Mucosa of stomach (tissue), 1 donor: ENCODE data around the gene CHAT.

Experiments
- H3K27me3 ChIP-seq: one replicate; pipeline ENCODE4 v1.7.0; 2013; ENCODE audit warnings: mild to moderate bottlenecking, low read length; ENCODE audit not compliant: control insufficient read depth, insufficient read depth
- H3K36me3 ChIP-seq: one replicate; pipeline ENCODE4 v1.7.0; 2013; ENCODE audit warnings: low read length; ENCODE audit not compliant: control insufficient read depth, insufficient read depth
- H3K4me1 ChIP-seq: one replicate; pipeline ENCODE4 v1.7.0; 2013; ENCODE audit warnings: mild to moderate bottlenecking, low read length; ENCODE audit not compliant: control insufficient read depth, insufficient read depth
- H3K4me3 ChIP-seq: one replicate; pipeline ENCODE4 v1.7.0; 2013; ENCODE audit warnings: low read length
- H3K9ac ChIP-seq: one replicate; pipeline ENCODE4 v1.7.0; 2013; ENCODE audit warnings: mild to moderate bottlenecking, low read length, moderate library complexity
- H3K9me3 ChIP-seq: one replicate; pipeline ENCODE4 v1.7.0; 2013; ENCODE audit warnings: mild to moderate bottlenecking, low read length, moderate library complexity; ENCODE audit not compliant: control insufficient read depth
- donor health status: Pancreatic carcinoma.

The CHAT gene

DNA sequence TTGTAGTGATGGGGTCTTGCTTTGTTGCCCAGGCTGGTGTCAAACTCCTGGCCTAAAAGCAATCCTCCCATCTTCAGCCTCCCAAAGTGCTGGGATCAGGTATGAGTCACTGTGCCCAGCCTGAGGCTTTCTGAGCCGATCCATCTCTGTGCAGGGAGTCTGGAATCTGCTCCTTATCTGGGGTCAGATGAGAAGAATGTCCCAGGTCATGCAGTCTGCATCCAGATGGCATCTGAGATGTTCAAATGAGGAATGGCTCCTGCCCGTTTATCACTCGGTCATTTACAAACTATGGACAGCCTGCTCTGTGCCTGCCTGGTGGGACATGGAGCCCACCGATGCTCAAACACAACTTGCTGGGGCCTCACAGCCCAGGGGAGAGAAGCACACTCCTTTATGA, 14.9 kb upstream of the CHAT start:
- no peaks in the 10 kb centered on the region for H3K36me3 ChIP-seq
- no peaks in the 10 kb centered on the region for H3K27me3 ChIP-seq
- H3K9me3 ChIP-seq: no peaks in the 10 kb centered on the region
- no peak overlapping the region for H3K9ac ChIP-seq
- H3K4me1 ChIP-seq: no peaks in the 10 kb centered on the region
- no peak overlapping the region for H3K4me3 ChIP-seq

DNA sequence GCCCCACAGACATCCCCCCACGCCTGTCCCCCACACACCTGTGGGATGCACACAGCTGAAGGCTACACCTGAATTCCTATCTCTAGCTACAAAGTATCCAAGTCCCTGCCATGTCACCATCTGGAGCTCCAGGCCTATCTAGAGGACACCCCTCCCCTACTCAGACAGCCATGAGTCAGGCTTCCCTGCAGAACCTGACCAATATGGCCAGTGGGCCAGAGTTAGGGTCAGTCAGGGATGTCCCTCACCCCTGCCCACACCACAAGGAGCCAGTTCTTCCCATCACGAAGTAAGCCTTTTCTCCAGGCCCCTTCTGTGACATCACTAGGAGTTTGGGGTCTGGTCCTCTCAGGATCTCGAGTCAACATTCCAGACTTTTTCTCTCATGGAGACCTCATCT, 14.3 kb upstream of the CHAT start:
- Histone ChIP-seq H3K36me3 (no peaks in the 10 kb centered on the region), H3K9ac (no peak overlapping the region), H3K9me3 (no peaks in the 10 kb centered on the region), H3K27me3 (no peaks in the 10 kb centered on the region), H3K4me1 (no peaks in the 10 kb centered on the region), H3K4me3 (no peak overlapping the region)

DNA sequence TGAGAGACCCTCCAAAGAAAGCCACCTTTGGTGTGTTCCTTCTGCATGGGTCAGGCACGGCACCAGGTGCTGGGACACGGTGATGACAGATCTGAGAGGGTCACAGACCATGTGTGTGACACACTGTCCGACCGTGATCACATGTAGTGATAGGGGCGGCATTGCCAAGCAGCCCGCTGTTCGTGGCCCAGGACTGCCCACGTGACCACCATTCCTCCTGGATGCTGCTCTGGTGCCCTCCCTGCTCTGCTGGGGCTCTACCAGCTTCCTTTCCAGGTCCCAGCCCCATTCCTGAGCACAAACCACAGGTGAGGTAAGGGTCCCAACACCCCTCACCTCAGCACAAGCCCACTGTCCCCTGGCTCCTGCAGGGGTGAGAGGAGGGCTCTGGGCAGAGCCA, 13.8 kb upstream of the CHAT start:
- no peak overlapping the region for H3K9ac ChIP-seq
- H3K4me1 ChIP-seq: no peaks in the 10 kb centered on the region
- H3K27me3 ChIP-seq: no peaks in the 10 kb centered on the region
- H3K4me3 ChIP-seq: no peak overlapping the region
- H3K36me3 ChIP-seq: no peaks in the 10 kb centered on the region
- no peaks in the 10 kb centered on the region for H3K9me3 ChIP-seq

DNA sequence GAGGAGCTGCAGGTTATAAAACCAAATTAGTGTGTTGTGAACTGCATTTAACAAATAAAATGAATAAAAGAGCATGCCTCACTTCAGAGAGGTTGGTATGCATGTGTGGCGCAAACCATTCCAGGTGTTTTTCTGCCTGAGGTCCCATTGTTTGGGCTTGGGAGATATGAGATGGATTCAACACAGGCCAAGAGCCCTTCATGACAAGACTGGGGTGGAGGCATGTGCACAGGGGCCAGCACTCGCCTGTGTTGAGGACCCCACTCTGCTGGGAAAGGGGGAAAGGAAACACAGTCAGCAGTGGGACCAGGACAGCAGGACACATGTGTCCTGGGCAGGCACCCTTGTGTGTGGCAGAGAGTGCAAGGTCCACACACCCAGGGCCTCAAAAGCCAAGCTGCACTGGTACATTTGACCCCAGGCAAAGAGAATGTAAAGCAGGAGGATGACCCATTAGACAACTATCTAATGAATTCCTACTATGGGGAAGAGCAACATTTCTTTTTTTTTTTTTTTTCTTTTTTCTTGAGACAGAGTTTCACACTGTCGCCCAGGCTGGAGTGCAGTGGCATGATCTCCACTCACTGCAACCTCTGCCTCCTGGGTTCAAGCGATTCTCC, 12.9 kb upstream of the CHAT start:
- H3K36me3 ChIP-seq: no peaks in the 10 kb centered on the region
- no peak overlapping the region for H3K4me3 ChIP-seq
- H3K4me1 ChIP-seq: no peaks in the 10 kb centered on the region
- H3K27me3 ChIP-seq: no peaks in the 10 kb centered on the region
- no peak overlapping the region for H3K9ac ChIP-seq
- no peaks in the 10 kb centered on the region for H3K9me3 ChIP-seq

DNA sequence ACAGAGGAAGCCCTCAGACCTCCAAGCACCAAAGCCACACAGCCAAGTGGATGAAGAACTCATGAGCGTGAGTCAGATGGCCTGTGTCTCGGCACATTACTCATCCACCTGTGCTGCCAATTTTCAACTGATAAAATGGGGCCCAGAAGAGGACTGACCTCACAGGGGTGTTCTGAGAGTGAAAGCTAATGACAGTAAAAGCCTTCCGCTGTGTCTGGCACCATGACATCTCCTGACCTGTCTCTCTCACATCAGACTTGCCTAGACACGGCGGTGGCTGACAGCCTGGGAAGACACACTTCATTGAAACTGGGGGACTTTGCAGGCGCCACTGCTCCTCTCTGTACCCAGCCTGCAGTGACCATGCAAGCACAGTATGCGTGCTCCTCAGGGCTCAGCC, 12.0 kb upstream of the CHAT start:
- H3K4me3 ChIP-seq: no peak overlapping the region
- H3K4me1 ChIP-seq: no peaks in the 10 kb centered on the region
- H3K36me3 ChIP-seq: no peaks in the 10 kb centered on the region
- no peaks in the 10 kb centered on the region for H3K9me3 ChIP-seq
- peaks cover under 1% of the 10 kb centered on the region for H3K27me3 ChIP-seq
- H3K9ac ChIP-seq: no peak overlapping the region

DNA sequence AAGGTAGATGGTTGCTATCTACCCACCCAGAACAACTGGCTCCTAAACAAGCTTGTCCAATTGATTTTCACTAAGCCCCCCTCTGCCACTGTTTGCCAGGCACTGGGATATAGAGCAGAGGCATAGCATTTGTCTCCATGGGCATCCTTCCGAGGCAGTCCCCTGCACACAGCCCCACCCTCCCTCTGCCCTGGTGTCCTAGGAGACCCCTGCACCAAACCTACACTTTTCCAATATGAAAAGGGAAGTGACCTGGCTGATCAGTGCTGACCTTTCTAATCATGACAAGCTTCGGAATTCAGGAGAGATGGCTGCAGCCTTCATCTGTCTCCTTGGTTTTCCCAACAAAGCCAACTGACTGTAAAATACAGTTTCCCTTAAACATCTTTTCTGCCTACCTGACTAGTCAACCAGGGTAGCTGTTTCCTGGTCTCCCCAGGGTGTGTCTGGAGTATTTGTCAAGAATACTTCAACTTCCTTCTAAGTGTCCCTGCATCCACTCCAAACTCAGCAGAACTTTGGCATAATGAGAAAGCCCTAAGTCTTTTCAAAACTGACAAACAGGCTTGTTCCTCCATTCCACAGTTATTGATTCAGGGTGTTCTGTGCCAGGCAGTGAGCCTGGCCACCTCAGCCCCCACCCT, 11.3 kb upstream of the CHAT start:
- no peaks in the 10 kb centered on the region for H3K36me3 ChIP-seq
- H3K9me3 ChIP-seq: no peaks in the 10 kb centered on the region
- H3K4me3 ChIP-seq: no peak overlapping the region
- peaks cover 7% of the 10 kb centered on the region for H3K27me3 ChIP-seq
- H3K9ac ChIP-seq: no peak overlapping the region
- H3K4me1 ChIP-seq: no peaks in the 10 kb centered on the region

DNA sequence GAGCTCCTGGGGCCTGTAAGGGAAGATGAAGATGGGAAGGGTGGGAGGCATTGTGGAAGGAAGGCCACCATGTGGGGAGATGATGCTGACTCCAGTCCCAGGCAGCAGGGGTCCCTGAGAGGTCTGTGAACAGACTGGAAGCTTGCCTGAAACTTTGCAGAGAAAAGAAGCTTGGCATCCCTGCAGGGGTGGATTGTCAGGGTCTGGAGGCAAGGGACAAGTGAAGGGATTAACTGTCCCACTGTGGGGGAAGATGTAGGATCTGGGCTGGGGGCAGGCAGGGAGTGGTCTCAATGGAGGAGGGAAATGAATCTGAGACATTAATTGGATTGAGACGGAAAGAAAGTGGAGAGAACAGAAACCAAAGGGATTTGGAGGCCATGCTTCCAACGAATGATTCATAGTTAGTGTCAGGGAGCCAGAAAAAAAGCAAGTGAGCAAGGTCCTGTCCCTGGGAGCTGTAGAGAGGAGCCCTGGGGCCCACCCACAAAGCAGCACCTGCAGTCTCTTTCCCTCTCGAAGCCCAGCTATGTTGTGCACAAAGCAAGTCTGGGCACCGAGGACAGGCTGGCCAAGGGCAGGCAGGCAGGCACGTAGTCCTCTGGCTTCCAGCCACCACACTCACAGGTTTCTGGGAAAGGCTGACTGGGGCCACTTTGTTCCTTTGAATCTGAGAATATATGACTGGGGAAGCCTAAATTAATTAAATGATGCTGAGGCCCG, 8.5 kb upstream of the CHAT start:
- H3K4me1 ChIP-seq: no peaks in the 10 kb centered on the region
- no peak overlapping the region for H3K9ac ChIP-seq
- no peaks in the 10 kb centered on the region for H3K9me3 ChIP-seq
- H3K36me3 ChIP-seq: no peaks in the 10 kb centered on the region
- peaks cover 32% of the 10 kb centered on the region for H3K27me3 ChIP-seq
- H3K4me3 ChIP-seq: no peak overlapping the region

DNA sequence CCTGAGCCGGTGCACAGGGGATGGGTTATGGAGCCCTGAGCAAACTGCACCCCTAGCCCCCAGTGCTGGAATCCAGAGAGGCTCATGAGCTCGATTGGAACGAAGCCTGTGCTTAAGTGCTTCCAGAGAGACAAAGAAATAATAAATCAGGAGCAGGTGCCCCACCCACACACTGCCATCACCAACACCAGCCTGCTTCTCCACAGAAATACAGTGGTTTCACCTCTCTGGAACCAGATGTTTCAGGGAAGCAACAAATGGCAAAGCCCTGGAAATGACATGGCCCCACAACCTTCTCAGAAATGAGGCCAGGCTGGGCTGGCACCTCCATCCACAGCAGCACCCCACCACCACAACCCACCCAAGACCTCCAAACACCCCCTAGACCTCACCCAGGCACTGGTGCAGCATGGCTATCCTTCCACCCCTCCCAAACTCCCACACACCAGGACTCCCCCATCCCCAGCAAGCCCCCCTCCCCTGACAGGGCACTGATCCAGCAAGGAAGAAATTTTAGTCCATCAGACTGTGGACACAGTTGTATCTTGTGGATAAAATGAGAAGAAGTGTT, 7.8 kb upstream of the CHAT start:
- H3K9ac ChIP-seq: no peak overlapping the region
- H3K36me3 ChIP-seq: no peaks in the 10 kb centered on the region
- H3K9me3 ChIP-seq: no peaks in the 10 kb centered on the region
- H3K27me3 ChIP-seq: peaks cover 39% of the 10 kb centered on the region
- H3K4me3 ChIP-seq: no peak overlapping the region
- no peaks in the 10 kb centered on the region for H3K4me1 ChIP-seq

DNA sequence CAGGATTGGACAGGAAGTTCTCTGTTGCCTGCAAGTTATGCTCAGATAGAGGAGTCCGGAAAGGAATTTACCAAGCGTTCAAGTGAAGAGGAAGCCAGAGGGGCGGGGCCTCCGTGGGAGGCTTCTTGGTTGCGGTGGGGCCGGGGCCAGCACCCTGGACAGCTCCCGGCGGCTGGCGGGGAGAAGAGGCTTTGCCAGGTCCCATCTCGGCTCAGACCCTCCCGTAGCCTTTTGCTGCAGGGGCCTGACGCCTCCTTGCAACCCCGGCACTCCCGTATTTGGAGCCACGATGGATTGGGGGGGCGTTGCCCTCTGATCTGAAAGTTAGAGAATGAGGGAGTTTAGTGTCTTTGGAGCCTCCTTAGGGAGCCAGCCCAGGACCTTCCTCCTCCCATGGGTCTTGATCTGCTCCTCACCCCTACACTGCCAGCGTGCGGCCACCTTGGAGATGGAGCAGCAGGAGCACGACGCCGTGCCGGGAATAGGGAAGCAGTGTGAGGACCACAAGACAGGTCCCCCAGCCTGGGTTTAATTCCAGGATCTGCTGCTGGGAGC, 6.8 kb upstream of the CHAT start:
- Histone ChIP-seq H3K9me3 (no peaks in the 10 kb centered on the region), H3K36me3 (no peaks in the 10 kb centered on the region), H3K9ac (no peak overlapping the region), H3K27me3 (peaks cover 49% of the 10 kb centered on the region), H3K4me3 (no peak overlapping the region), H3K4me1 (no peaks in the 10 kb centered on the region)

DNA sequence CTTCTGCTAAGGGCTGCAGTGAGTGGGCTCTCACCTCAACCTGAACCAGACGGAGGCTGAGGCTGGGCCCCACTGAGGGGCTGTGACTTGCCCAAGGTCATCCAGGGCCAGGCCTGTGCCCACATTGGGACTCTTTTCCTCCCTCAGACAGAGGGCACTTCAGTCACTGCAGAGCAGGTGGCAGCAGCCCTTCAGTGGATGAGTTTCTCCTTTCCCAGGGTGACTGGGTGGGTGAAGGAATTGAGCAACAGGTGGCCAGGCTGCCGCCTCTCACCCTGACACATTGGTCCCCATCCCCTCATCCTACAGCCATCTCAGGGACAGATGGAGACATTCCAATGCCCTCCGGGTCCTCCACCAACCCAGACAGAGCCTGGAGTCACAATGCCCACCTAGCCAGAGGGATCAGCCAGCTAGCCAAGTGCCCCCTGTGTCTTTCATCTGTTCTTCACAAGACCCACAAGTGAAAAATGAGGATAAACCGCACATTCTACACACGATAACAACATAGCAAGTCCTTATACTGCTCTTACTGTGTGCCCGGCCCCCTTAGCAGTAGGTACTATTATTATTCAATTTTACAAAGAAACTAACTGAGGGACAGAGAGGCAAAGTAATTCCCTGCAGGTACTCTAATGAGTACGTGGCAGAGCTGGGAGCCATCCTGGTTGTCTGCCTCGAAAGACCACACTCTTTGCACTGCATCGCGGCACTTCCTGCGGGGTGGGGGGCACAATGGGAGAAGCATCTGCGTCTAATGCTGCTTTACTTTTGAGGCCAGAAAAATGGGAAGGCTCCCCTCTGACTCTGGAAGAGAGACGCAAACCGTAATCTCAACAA, 5.5 kb upstream of the CHAT start:
- Histone ChIP-seq H3K36me3 (no peaks in the 10 kb centered on the region), H3K4me3 (no peak overlapping the region), H3K4me1 (no peaks in the 10 kb centered on the region), H3K9ac (no peak overlapping the region), H3K27me3 (peaks cover 62% of the 10 kb centered on the region), H3K9me3 (no peaks in the 10 kb centered on the region)

DNA sequence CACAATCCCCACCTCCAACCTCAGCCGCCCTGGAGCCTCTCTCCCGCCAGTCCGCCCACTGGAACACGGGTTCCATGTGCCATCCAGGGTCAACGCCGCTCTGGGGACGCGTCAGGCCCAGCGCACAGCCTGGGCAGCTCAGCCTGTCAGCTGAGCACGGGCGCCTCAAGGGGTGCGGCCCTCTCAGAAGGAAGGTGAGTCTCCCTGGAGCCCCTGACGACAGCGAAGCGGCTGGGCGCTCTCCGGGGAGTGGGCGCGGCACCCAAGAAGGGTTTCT, 4.9 kb upstream of the CHAT start:
- no peaks in the 10 kb centered on the region for H3K36me3 ChIP-seq
- no peak overlapping the region for H3K4me3 ChIP-seq
- no peaks in the 10 kb centered on the region for H3K9me3 ChIP-seq
- no peak overlapping the region for H3K9ac ChIP-seq
- peaks cover 68% of the 10 kb centered on the region for H3K27me3 ChIP-seq
- no peaks in the 10 kb centered on the region for H3K4me1 ChIP-seq
